Activated T-helper 1 cell treated with anti-CD3 and anti-CD28 coated beads, Interleukin-12 subunit alpha, Interleukin-12 subunit beta, Interleukin-2, Interleukin-4 antibody, amounts not matched to agents 30 ng/mL and 10 ng/mL and 1 ng/mL, durations not matched to agents 14 hours and 24 hours and 36 hours (primary cell): Measurements from ENCODE around the gene ZDHHC3. TPM values are rescaled to one million over a fixed set of nuclear protein-coding genes. Genes with fewer than 3 reads are reported as not detected.
"Not testable (repeated sequence)": the region's sequence is repeated elsewhere in the genome, so short reads cannot be mapped to it uniquely, and the experiment has no call there.

Experiments used
- DNase-seq: peaks from one replicate; pipeline ENCODE4 v3.0.0; 2021; ENCODE audit warnings: low spot score
- H3K27ac Mint-ChIP-seq: one replicate; pipeline ENCODE4 v1.8.0; 2021; ENCODE audit warnings: mild to moderate bottlenecking, mixed read lengths
- H3K27me3 Mint-ChIP-seq: one replicate; pipeline ENCODE4 v1.8.0; 2022; ENCODE audit warnings: mild to moderate bottlenecking, moderate library complexity, mixed read lengths; ENCODE audit not compliant: insufficient read depth
- H3K36me3 Mint-ChIP-seq: one replicate; pipeline ENCODE4 v1.8.0; 2021; ENCODE audit warnings: low read depth, mixed read lengths
- H3K4me1 Mint-ChIP-seq: one replicate; pipeline ENCODE4 v1.8.0; 2021; ENCODE audit warnings: low read depth, mixed read lengths
- H3K4me3 Mint-ChIP-seq: one replicate; pipeline ENCODE4 v1.8.0; 2021; ENCODE audit warnings: mild to moderate bottlenecking, moderate library complexity, mixed read lengths
- H3K9me3 Mint-ChIP-seq: one replicate; pipeline ENCODE4 v1.8.0; 2021; ENCODE audit warnings: mixed read lengths
- intact Hi-C: fragments of 100-400 bp; cut with micrococcal nuclease; formaldehyde crosslinking; loops from one replicate; pipeline ENCODE4 v1.15.1; 2024
- total RNA-seq: library from RNA; stranded (reverse); gene quantifications from 2 replicates; pipeline ENCODE4 v1.2.3, GENCODE V29; 2022

Gene ZDHHC3
- total RNA-seq, 1 donor from 2014 or later = 46.6 TPM

GRCh38 chr3:44991326-44991725 is 15.4 kb upstream of the ZDHHC3 start:
- no peak for DNase-seq
- H3K27ac Mint-ChIP-seq = no peak overlapping the region
- peaks cover 31% of the 10 kb centered on the region for H3K4me1 Mint-ChIP-seq
- no peak overlapping the region for H3K4me3 Mint-ChIP-seq
- H3K9me3 Mint-ChIP-seq = no peaks in the 10 kb centered on the region
- intact Hi-C loops = no loop called here
- H3K27me3 Mint-ChIP-seq = no peaks in the 10 kb centered on the region
- H3K36me3 Mint-ChIP-seq = peaks cover 42% of the 10 kb centered on the region

- intact Hi-C loops = no loop called here
- H3K27me3 Mint-ChIP-seq = no peaks in the 10 kb centered on the region
- peaks cover 44% of the 10 kb centered on the region for H3K36me3 Mint-ChIP-seq
- no peak overlapping the region for H3K27ac Mint-ChIP-seq
- DNase-seq = no peak
- H3K4me3 Mint-ChIP-seq = no peak overlapping the region
- H3K4me1 Mint-ChIP-seq = peaks cover 27% of the 10 kb centered on the region
- no peaks in the 10 kb centered on the region for H3K9me3 Mint-ChIP-seq
These were observed 13.8 kb upstream of the ZDHHC3 start for GRCh38 chr3:44989636-44990373.

- H3K36me3 Mint-ChIP-seq = peaks cover 41% of the 10 kb centered on the region
- no peak overlapping the region for H3K4me3 Mint-ChIP-seq
- intact Hi-C loops = no loop called here
- no peaks in the 10 kb centered on the region for H3K27me3 Mint-ChIP-seq
- peaks cover 34% of the 10 kb centered on the region for H3K4me1 Mint-ChIP-seq
- H3K27ac Mint-ChIP-seq = no peak overlapping the region
- H3K9me3 Mint-ChIP-seq = no peaks in the 10 kb centered on the region
- DNase-seq = no peak
These were observed 13.2 kb upstream of the ZDHHC3 start for GRCh38 chr3:44989141-44989540.

- H3K36me3 Mint-ChIP-seq = peaks cover 38% of the 10 kb centered on the region
- intact Hi-C loops = no loop called here
- peaks cover 44% of the 10 kb centered on the region for H3K4me1 Mint-ChIP-seq
These were observed 12.1 kb upstream of the ZDHHC3 start for GRCh38 chr3:44988073-44988472.

GRCh38 chr3:44987332-44987731 is 11.4 kb upstream of the ZDHHC3 start:
- H3K4me3 Mint-ChIP-seq = no peak overlapping the region
- H3K9me3 Mint-ChIP-seq = no peaks in the 10 kb centered on the region
- peaks cover 30% of the 10 kb centered on the region for H3K36me3 Mint-ChIP-seq
- intact Hi-C loops = no loop called here
- no peak overlapping the region for H3K27ac Mint-ChIP-seq
- H3K27me3 Mint-ChIP-seq = no peaks in the 10 kb centered on the region
- DNase-seq = no peak
- H3K4me1 Mint-ChIP-seq = peaks cover 46% of the 10 kb centered on the region

More at GRCh38 chr3:44988073-44988472, 12.1 kb upstream of the ZDHHC3 start:
- no peaks in the 10 kb centered on the region for H3K27me3 Mint-ChIP-seq
- no peak for DNase-seq
- no peak overlapping the region for H3K27ac Mint-ChIP-seq
- H3K4me3 Mint-ChIP-seq = no peak overlapping the region
- H3K9me3 Mint-ChIP-seq = no peaks in the 10 kb centered on the region

GRCh38 chr3:44986330-44986729 is 10.4 kb upstream of the ZDHHC3 start:
- H3K36me3 Mint-ChIP-seq = peaks cover 23% of the 10 kb centered on the region
- DNase-seq, H3K27ac Mint-ChIP-seq, H3K9me3 Mint-ChIP-seq, intact Hi-C loops, H3K4me3 Mint-ChIP-seq, H3K27me3 Mint-ChIP-seq: not testable (repeated sequence)
- peaks cover 49% of the 10 kb centered on the region for H3K4me1 Mint-ChIP-seq

- no peak for DNase-seq
- intact Hi-C loops = loop anchor here (5.0 kb wide), 1 partner anchor 183 kb away; no protein-coding TSS in a partner anchor
These were observed 8.4 kb upstream of the ZDHHC3 start for GRCh38 chr3:44984335-44984734.

GRCh38 chr3:44983484-44983941 is 7.5 kb upstream of the ZDHHC3 start:
- intact Hi-C loops = loop anchor here (5.0 kb wide), 1 partner anchor 184 kb away; no protein-coding TSS in a partner anchor
- no peak overlapping the region for H3K27ac Mint-ChIP-seq
- peaks cover 16% of the 10 kb centered on the region for H3K36me3 Mint-ChIP-seq
- no peak for DNase-seq
- peaks cover 69% of the 10 kb centered on the region for H3K4me1 Mint-ChIP-seq
- no peaks in the 10 kb centered on the region for H3K27me3 Mint-ChIP-seq
- H3K4me3 Mint-ChIP-seq = no peak overlapping the region
- no peaks in the 10 kb centered on the region for H3K9me3 Mint-ChIP-seq

More at GRCh38 chr3:44984335-44984734, 8.4 kb upstream of the ZDHHC3 start:
- peaks cover 16% of the 10 kb centered on the region for H3K36me3 Mint-ChIP-seq
- no peak overlapping the region for H3K27ac Mint-ChIP-seq
- H3K9me3 Mint-ChIP-seq = no peaks in the 10 kb centered on the region
- peaks cover 61% of the 10 kb centered on the region for H3K4me1 Mint-ChIP-seq
- no peaks in the 10 kb centered on the region for H3K27me3 Mint-ChIP-seq
- no peak overlapping the region for H3K4me3 Mint-ChIP-seq

- DNase-seq = no peak
- intact Hi-C loops = loop anchor here (5.0 kb wide), 1 partner anchor 184 kb away; no protein-coding TSS in a partner anchor
- no peaks in the 10 kb centered on the region for H3K27me3 Mint-ChIP-seq
- no peak overlapping the region for H3K27ac Mint-ChIP-seq
- peaks cover 75% of the 10 kb centered on the region for H3K4me1 Mint-ChIP-seq
- H3K4me3 Mint-ChIP-seq = no peak overlapping the region
- H3K9me3 Mint-ChIP-seq = no peaks in the 10 kb centered on the region
- H3K36me3 Mint-ChIP-seq = peaks cover 19% of the 10 kb centered on the region
These were observed 6.8 kb upstream of the ZDHHC3 start for GRCh38 chr3:44982817-44983216.

- Mint-ChIP-seq H3K4me1 (peaks cover 84% of the 10 kb centered on the region), H3K4me3 (peak overlapping the region; percentile 34), H3K27ac (peak overlapping the region; percentile 79), H3K36me3 (peaks cover 22% of the 10 kb centered on the region), H3K9me3 (no peaks in the 10 kb centered on the region), H3K27me3 (no peaks in the 10 kb centered on the region)
- peak; percentile 44 for DNase-seq
- intact Hi-C loops = loop anchor here (1.0 to 5.0 kb wide), 2 partner anchors 15 to 186 kb away; no protein-coding TSS in a partner anchor
These were observed 5.8 kb upstream of the ZDHHC3 start for GRCh38 chr3:44981751-44982150.

- H3K27ac Mint-ChIP-seq = peak overlapping the region; percentile 79
- peaks cover 22% of the 10 kb centered on the region for H3K36me3 Mint-ChIP-seq
- no peaks in the 10 kb centered on the region for H3K27me3 Mint-ChIP-seq
- H3K4me3 Mint-ChIP-seq = no peak overlapping the region
- H3K4me1 Mint-ChIP-seq = peaks cover 84% of the 10 kb centered on the region
- intact Hi-C loops = loop anchor here (1.0 to 5.0 kb wide), 2 partner anchors 15 to 186 kb away; no protein-coding TSS in a partner anchor
- H3K9me3 Mint-ChIP-seq = no peaks in the 10 kb centered on the region
- no peak for DNase-seq
These were observed 5.2 kb upstream of the ZDHHC3 start for GRCh38 chr3:44981220-44981619.

GRCh38 chr3:44974416-44974815 is 1.6 kb downstream of the ZDHHC3 start:
- H3K9me3 Mint-ChIP-seq = no peaks in the 10 kb centered on the region
- peaks cover 23% of the 10 kb centered on the region for H3K36me3 Mint-ChIP-seq
- no peak for DNase-seq
- no peak overlapping the region for H3K27ac Mint-ChIP-seq
- H3K27me3 Mint-ChIP-seq = no peaks in the 10 kb centered on the region
- H3K4me3 Mint-ChIP-seq = peak overlapping the region; percentile 99
- intact Hi-C loops = loop anchor here (10.0 kb wide), 2 partner anchors 540 to 1690 kb away; partner anchors contain the start of gene SNRK
- H3K4me1 Mint-ChIP-seq = peaks cover 58% of the 10 kb centered on the region

- no peak overlapping the region for H3K27ac Mint-ChIP-seq
- no peak for DNase-seq
- H3K27me3 Mint-ChIP-seq = no peaks in the 10 kb centered on the region
- peaks cover 68% of the 10 kb centered on the region for H3K4me1 Mint-ChIP-seq
- intact Hi-C loops = loop anchor here (10.0 kb wide), 2 partner anchors 536 to 1686 kb away; partner anchors contain the start of gene SNRK
- H3K4me3 Mint-ChIP-seq = no peak overlapping the region
- no peaks in the 10 kb centered on the region for H3K9me3 Mint-ChIP-seq
- peaks cover 10% of the 10 kb centered on the region for H3K36me3 Mint-ChIP-seq
These were observed 5.0 kb downstream of the ZDHHC3 start for GRCh38 chr3:44970926-44971490.
